Measurements from ENCODE around the gene DDX10. TPM values are rescaled to one million over a fixed set of nuclear protein-coding genes. Genes with fewer than 3 reads are reported as not detected.

DDX10 gene
- polyA plus RNA-seq, 1 donor from 2014 or later = 15.9 TPM

DNA sequence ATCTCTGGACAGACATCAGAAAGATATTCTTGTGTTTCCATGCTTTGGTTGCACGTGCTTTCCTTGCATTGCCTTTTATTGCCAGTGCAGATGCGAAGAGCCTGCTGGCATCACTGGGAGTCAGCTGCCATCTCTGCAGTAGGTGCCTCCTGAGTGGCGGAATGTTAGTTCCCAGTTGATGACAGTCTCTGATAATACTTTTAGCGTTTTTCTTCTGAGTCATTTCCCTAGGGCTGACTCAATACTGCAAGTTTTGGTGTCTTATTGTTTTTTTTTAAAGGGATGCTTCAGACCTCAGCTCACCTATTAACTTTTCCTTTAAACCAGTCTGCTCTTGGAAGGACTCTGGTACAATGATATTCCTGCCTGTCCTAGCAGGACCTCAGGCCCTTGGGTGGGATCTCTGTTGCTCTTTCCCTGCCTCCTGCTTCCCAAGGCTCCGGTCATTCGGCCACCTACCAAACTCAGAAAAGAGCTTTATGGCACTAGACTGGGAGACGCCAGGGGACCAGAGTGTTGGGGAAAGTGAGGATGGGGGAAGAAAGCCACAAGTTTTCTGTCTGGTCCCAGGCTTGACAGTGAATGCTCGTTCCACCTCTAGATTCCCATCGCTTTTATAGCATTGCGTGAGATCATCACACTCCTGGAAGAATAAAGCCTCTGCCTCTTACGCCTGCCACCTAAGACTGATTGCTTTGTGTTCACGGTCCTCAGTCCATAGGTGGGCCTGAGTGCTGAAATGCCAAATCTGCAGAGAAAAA lies 308.7 kb downstream of the DDX10 start:
- no peak overlapping the region for H2AFZ ChIP-seq (ENCODE audit: low read depth, low read length)
- H3K27me3 ChIP-seq (ENCODE audit: insufficient read depth, low read depth, low read length) = no peaks in the 10 kb centered on the region

DNA sequence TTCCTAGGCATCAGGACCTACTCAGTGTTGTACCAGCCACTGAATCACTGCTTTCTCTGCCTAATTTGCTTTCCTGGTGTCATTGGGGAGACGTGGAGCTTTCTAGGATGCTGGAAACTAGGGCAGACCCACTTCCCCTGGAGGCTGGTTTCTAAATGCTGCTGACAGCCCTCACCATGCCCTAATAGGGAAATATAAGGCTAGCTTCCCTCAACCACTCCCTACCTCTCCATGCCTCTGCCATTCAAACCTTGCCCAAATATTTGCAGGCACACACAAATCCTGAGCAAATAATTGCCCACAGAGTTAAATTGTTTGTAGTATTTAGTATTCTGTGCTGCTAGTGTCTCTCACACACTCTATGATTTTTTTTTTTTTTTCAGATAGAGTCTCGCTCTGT lies 310.2 kb downstream of the DDX10 start:
- Histone ChIP-seq H3K27ac (ENCODE audit: low read length) (no peak overlapping the region), H3K4me2 (ENCODE audit: low read length) (no peak overlapping the region), H3K79me2 (replicated peaks; ENCODE audit: insufficient read depth, low read length) (no peaks in the 10 kb centered on the region), H3K27me3 (ENCODE audit: insufficient read depth, low read depth, low read length) (no peaks in the 10 kb centered on the region), H3K9me2 (ENCODE audit: insufficient read depth, low read length) (no peaks in the 10 kb centered on the region), H3F3A (ENCODE audit: insufficient read depth, low read length, poor library complexity, severe bottlenecking) (no peaks in the 10 kb centered on the region), H3K36me3 (ENCODE audit: insufficient read depth, low read length) (no peaks in the 10 kb centered on the region), H2AFZ (ENCODE audit: low read depth, low read length) (no peak overlapping the region), H3K9me3 (ENCODE audit: low read length) (no peaks in the 10 kb centered on the region), H4K20me1 (ENCODE audit: insufficient read depth) (no peaks in the 10 kb centered on the region), H3K4me3 (ENCODE audit: low read length) (no peak overlapping the region), H3K9ac (ENCODE audit: low read length) (no peak overlapping the region)
- TF ChIP-seq TAF1 (IDR thresholded peaks at IDR 0.05; ENCODE audit: low read depth) (no peak), CTCF (IDR thresholded peaks at IDR 0.05; ENCODE audit: poor library complexity, severe bottlenecking) (no peak), SMC3 (conservative IDR thresholded peaks at IDR 0.05; ENCODE audit: poor library complexity) (no peak)

More for the DNA sequence above, 308.7 kb downstream of the DDX10 start:
- Histone ChIP-seq H3K9me2 (ENCODE audit: insufficient read depth, low read length) (no peaks in the 10 kb centered on the region), H3K9me3 (ENCODE audit: low read length) (no peaks in the 10 kb centered on the region), H3K4me2 (ENCODE audit: low read length) (no peak overlapping the region), H3K4me3 (ENCODE audit: low read length) (no peak overlapping the region), H3F3A (ENCODE audit: insufficient read depth, low read length, poor library complexity, severe bottlenecking) (no peaks in the 10 kb centered on the region), H3K9ac (ENCODE audit: low read length) (no peak overlapping the region), H4K20me1 (ENCODE audit: insufficient read depth) (no peaks in the 10 kb centered on the region), H3K27ac (ENCODE audit: low read length) (no peak overlapping the region), H3K79me2 (replicated peaks; ENCODE audit: insufficient read depth, low read length) (no peaks in the 10 kb centered on the region), H3K36me3 (ENCODE audit: insufficient read depth, low read length) (no peaks in the 10 kb centered on the region)
- TF ChIP-seq EP300 (conservative IDR thresholded peaks at IDR 0.05; ENCODE audit: poor library complexity, severe bottlenecking) (no peak), EZH2 (IDR thresholded peaks at IDR 0.05; ENCODE audit: borderline replicate concordance, insufficient read depth, low read length, poor library complexity, severe bottlenecking) (no peak), SMC3 (conservative IDR thresholded peaks at IDR 0.05; ENCODE audit: poor library complexity) (no peak), RAD21 (conservative IDR thresholded peaks at IDR 0.05) (no peak), POLR2AphosphoS5 (IDR thresholded peaks at IDR 0.05) (no peak), MXI1 (conservative IDR thresholded peaks at IDR 0.05; ENCODE audit: poor library complexity, severe bottlenecking) (no peak), REST (IDR thresholded peaks at IDR 0.05; ENCODE audit: borderline replicate concordance) (no peak), TAF1 (IDR thresholded peaks at IDR 0.05; ENCODE audit: low read depth) (no peak), CTCF (IDR thresholded peaks at IDR 0.05; ENCODE audit: poor library complexity, severe bottlenecking) (no peak)
